NB4 (cell line): Measurements from ENCODE around the gene OPCML.

ENCODE experiments used
- DNase-seq: peaks from one replicate; pipeline ENCODE4 v3.0.0; 2010; ENCODE audit warnings: low read depth
- H3K4me3 ChIP-seq: one replicate; pipeline ENCODE4 v1.5.1; 2011; ENCODE audit warnings: mild to moderate bottlenecking, low read depth, low read length, moderate library complexity
- MAX ChIP-seq: IDR thresholded peaks from 2 replicates; pipeline ENCODE4 v1.6.1; 2011; ENCODE audit warnings: low read depth, low read length
- MYC ChIP-seq: IDR thresholded peaks from 2 replicates; pipeline ENCODE4 v1.6.1; 2011; ENCODE audit warnings: low read depth, low read length
- POLR2A ChIP-seq: IDR thresholded peaks from 2 replicates; pipeline ENCODE4 v1.6.1; 2011; ENCODE audit warnings: mild to moderate bottlenecking; ENCODE audit not compliant: insufficient read length; ENCODE audit errors: extremely low read depth
- TF ChIP-seq, protein P1 (sequence below): IDR thresholded peaks from one replicate; pipeline ENCODE4 v1.5.1; 2012; ENCODE audit warnings: low read depth, low read length

The OPCML gene

DNA sequence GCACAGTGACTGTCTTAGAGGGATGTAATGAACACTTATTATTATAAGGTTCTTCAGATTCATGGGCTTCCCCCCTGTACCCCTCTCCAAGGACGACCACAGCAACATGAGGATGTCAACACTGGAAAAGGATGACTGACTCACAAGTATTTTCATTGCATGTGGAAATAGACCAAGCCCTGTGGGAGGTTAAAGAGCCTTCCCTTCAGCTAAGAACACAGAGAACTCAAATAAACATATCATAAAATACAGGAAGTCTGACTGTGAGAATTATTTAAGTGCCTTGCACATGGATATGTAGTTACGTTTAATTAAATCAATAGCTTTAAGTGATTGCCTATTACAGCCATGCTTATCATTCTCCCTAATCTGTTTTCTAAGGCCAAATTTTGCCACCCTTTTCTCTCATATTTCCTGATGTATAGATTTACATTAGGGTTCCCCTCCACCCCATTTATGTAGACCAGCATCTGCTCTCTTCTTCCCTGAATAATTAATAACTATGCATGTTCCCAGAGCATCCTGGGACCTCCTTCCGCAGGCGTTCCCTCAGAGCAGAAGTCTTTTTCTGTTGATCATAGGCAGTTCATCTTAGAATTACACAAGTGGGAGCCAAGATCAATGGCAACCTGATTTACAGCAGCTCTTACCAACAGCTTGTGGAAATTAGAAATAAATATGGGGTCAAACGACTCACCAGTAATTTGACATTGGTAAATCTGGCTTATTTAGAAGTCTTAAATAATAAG lies 226.9 kb downstream of the OPCML start:
- TF ChIP-seq MYC (no peak), POLR2A (no peak), MAX (no peak)
- TF ChIP-seq, protein P1, sequence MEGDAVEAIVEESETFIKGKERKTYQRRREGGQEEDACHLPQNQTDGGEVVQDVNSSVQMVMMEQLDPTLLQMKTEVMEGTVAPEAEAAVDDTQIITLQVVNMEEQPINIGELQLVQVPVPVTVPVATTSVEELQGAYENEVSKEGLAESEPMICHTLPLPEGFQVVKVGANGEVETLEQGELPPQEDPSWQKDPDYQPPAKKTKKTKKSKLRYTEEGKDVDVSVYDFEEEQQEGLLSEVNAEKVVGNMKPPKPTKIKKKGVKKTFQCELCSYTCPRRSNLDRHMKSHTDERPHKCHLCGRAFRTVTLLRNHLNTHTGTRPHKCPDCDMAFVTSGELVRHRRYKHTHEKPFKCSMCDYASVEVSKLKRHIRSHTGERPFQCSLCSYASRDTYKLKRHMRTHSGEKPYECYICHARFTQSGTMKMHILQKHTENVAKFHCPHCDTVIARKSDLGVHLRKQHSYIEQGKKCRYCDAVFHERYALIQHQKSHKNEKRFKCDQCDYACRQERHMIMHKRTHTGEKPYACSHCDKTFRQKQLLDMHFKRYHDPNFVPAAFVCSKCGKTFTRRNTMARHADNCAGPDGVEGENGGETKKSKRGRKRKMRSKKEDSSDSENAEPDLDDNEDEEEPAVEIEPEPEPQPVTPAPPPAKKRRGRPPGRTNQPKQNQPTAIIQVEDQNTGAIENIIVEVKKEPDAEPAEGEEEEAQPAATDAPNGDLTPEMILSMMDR: no peak
- no peak overlapping the region for H3K4me3 ChIP-seq
- no peak for DNase-seq

- no peak for DNase-seq
- TF ChIP-seq POLR2A: no peak
- TF ChIP-seq MYC: no peak
- TF ChIP-seq, protein P1: no peak
- no peak for TF ChIP-seq MAX
- no peak overlapping the region for H3K4me3 ChIP-seq
These were observed 229.0 kb downstream of the OPCML start for GRCh38 chr11:133303262-133303661.

- H3K4me3 ChIP-seq: no peak overlapping the region
- DNase-seq: no peak
- no peak for TF ChIP-seq MAX
- no peak for TF ChIP-seq POLR2A
These were observed 230.2 kb downstream of the OPCML start for GRCh38 chr11:133302056-133302455.

DNA sequence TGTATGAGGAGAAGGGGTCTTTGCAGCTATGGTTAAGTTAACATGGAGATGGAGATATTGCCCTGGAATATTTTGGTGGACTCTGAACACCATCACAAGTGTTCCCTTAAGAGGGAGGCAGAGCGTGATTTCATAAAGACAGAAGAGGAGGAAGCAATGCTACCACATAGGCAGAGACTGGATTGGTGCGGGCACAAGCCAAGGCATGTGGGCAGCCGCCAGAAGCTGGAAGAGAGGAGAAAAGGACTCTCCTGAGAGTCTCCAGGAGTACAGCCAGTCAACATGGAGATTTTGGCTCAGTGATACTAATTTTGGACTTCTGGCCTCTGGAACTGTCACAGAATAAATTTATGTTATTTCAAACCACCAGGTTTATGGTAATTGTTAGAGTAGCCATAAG lies 231.6 kb downstream of the OPCML start:
- TF ChIP-seq MAX (no peak), MYC (no peak), POLR2A (no peak)
- TF ChIP-seq, protein P1: no peak
- DNase-seq: no peak
- H3K4me3 ChIP-seq: no peak overlapping the region

- H3K4me3 ChIP-seq: no peak overlapping the region
- DNase-seq: no peak
- TF ChIP-seq, protein P1: no peak
- no peak for TF ChIP-seq MYC
- TF ChIP-seq MAX: no peak
- TF ChIP-seq POLR2A: no peak
These were observed 240.5 kb downstream of the OPCML start for GRCh38 chr11:133291780-133292179.

GRCh38 chr11:133285359-133285758 lies 246.9 kb downstream of the OPCML start:
- TF ChIP-seq MAX: no peak
- TF ChIP-seq, protein P1: no peak
- no peak for TF ChIP-seq POLR2A
- TF ChIP-seq MYC: no peak
- DNase-seq: no peak
- H3K4me3 ChIP-seq: no peak overlapping the region
